ENCODE results near the gene PATJ.

GRCh38 chr1:61980561-61980960, 238.3 kb downstream of the PATJ start:
- TF ChIP-seq, protein P1, sequence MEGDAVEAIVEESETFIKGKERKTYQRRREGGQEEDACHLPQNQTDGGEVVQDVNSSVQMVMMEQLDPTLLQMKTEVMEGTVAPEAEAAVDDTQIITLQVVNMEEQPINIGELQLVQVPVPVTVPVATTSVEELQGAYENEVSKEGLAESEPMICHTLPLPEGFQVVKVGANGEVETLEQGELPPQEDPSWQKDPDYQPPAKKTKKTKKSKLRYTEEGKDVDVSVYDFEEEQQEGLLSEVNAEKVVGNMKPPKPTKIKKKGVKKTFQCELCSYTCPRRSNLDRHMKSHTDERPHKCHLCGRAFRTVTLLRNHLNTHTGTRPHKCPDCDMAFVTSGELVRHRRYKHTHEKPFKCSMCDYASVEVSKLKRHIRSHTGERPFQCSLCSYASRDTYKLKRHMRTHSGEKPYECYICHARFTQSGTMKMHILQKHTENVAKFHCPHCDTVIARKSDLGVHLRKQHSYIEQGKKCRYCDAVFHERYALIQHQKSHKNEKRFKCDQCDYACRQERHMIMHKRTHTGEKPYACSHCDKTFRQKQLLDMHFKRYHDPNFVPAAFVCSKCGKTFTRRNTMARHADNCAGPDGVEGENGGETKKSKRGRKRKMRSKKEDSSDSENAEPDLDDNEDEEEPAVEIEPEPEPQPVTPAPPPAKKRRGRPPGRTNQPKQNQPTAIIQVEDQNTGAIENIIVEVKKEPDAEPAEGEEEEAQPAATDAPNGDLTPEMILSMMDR (IDR thresholded peaks at IDR 0.05 in 2 of 3, conservative IDR thresholded peaks at IDR 0.05 in 1 of 3; ENCODE audit: borderline replicate concordance in 1 of 3, insufficient read depth in 1 of 3, low read depth in 2 of 3, low read length in 2 of 3): no peak
- TF ChIP-seq JUND (IDR thresholded peaks at IDR 0.05) (no peak), ELF1 (IDR thresholded peaks at IDR 0.05; ENCODE audit: borderline replicate concordance, low read depth) (no peak), ZNF274 (IDR thresholded peaks at IDR 0.05; ENCODE audit: low read depth, low read length) (no peak), POLR2A (IDR thresholded peaks at IDR 0.05; ENCODE audit: borderline replicate concordance, extremely low read depth, insufficient read depth, insufficient read length) (no peak), EZH2 (IDR thresholded peaks at IDR 0.05) (no peak), POLR2AphosphoS5 (IDR thresholded peaks at IDR 0.05; ENCODE audit: low read depth, low read length) (no peak), RAD21 (IDR thresholded peaks at IDR 0.05; ENCODE audit: low read depth) (no peak), EGR1 (IDR thresholded peaks at IDR 0.05; ENCODE audit: low read depth) (no peak)
